Measurements from ENCODE around the gene BCAM. TPM values are rescaled to one million over a fixed set of nuclear protein-coding genes. Genes with fewer than 3 reads are reported as not detected.

The BCAM gene
- total and polyA plus RNA-seq, 8 donors: 110 to 389 (median 163) TPM

DNA sequence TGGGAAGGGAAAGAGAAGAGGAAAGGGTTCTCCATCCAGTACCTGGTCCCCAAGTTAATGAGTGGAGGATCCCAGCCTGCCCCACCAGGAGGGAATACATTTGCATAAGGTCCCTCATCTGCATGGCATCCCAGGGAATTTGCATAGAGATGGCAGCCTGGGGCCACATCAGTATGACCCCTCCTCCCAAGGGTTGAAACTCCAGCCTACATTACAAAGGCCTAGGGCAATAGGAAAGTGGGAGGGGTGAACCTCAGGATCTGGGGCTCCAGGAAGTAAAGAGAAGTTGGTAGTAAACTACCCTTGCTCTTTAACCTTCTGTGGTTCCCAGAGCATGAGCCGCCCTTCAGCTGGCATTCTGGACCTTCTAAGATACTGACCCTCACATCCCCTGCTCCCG lies 30.4 kb downstream of the BCAM start:
- ATAC-seq (no peak), DNase-seq (no peak)
- no peak overlapping the region for H3K27ac ChIP-seq
- H3K4me3 ChIP-seq: no peak overlapping the region
- no peaks in the 10 kb centered on the region for H3K36me3 ChIP-seq
- no peaks in the 10 kb centered on the region for H3K27me3 ChIP-seq
- peaks cover 0 to 7% of the 10 kb centered on the region in 2 donors for H3K4me1 ChIP-seq
- intact Hi-C loops (cut with DNase I): no loop called here
- H3K9me3 ChIP-seq: no peaks in the 10 kb centered on the region
- TF ChIP-seq, protein P1, sequence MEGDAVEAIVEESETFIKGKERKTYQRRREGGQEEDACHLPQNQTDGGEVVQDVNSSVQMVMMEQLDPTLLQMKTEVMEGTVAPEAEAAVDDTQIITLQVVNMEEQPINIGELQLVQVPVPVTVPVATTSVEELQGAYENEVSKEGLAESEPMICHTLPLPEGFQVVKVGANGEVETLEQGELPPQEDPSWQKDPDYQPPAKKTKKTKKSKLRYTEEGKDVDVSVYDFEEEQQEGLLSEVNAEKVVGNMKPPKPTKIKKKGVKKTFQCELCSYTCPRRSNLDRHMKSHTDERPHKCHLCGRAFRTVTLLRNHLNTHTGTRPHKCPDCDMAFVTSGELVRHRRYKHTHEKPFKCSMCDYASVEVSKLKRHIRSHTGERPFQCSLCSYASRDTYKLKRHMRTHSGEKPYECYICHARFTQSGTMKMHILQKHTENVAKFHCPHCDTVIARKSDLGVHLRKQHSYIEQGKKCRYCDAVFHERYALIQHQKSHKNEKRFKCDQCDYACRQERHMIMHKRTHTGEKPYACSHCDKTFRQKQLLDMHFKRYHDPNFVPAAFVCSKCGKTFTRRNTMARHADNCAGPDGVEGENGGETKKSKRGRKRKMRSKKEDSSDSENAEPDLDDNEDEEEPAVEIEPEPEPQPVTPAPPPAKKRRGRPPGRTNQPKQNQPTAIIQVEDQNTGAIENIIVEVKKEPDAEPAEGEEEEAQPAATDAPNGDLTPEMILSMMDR (IDR thresholded peaks at IDR 0.05): no peak

DNA sequence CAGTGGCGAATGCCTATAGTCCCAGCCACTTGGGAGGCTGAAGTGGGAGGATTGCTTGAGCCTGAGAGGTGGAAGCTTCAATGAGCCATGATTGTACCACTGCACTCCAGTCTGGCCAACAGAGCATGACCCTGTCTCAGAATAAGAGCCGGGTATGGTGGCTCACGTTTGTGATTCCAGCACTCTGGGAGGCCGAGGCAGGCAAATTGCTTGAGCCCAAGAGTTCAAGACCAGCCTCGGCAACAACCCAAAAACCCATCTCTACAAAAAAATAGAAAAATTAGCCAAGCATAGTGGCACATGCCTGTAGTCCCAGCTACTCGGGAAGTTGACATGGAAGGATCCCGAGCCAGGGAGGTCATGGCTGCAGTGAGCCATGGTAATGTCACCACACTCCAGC lies 31.9 kb downstream of the BCAM start:
- H3K27ac ChIP-seq: peak overlapping the region in 1 of 2 donors; percentile 13
- no peak overlapping the region for H3K4me3 ChIP-seq
- DNase-seq: no peak
- H3K4me1 ChIP-seq: peaks cover 5 to 16% of the 10 kb centered on the region in 2 donors
- intact Hi-C loops (cut with DNase I): loop anchor here in 1 of 2 donors (5.0 kb wide), 1 partner anchor 39 kb away; no protein-coding TSS in a partner anchor
- H3K9me3 ChIP-seq: no peaks in the 10 kb centered on the region
- ATAC-seq: no peak
- H3K27me3 ChIP-seq: no peaks in the 10 kb centered on the region
- H3K36me3 ChIP-seq: no peaks in the 10 kb centered on the region
- TF ChIP-seq, protein P1 (IDR thresholded peaks at IDR 0.05): no peak

DNA sequence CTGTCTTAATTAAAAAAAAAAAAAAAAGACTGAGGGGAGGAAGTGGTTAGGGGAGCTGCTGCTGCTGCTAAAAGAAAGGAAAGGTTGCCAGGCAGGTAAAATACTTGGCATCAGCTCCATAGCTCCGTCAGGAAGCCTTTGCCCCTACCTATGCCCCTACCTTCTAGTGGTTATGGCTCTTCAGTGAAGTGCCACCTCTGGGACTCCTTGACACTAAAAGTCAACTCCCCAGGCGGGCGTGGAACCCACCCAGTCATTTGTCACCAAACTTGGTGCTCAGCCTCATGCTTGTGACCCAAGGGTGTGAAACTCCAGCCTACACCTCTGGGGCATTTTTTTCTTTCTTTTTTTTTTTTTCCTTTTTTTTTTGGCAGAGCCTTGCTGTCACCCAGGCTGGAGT lies 32.3 kb downstream of the BCAM start:
- TF ChIP-seq, protein P1 (IDR thresholded peaks at IDR 0.05): no peak
- intact Hi-C loops (cut with DNase I): loop anchor here in 1 of 2 donors (5.0 kb wide), 1 partner anchor 39 kb away; no protein-coding TSS in a partner anchor
- DNase-seq: peak in 2 of 4 donors; percentile 65 to 84

DNA sequence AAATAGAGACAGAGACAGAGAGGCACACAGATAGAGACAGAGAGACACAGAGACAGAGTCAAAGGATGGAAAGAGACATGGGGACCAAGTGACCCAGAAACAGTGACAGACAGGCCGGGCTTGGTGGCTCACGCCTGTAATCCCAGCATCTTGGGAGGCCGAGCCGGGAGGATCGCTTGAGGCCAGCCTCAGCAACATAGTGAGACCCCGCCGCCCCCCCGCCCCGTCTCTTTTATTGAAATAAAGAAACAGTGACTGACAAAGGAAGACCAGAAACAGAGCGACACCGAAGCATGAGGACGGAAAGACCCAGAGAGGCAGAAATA lies 36.3 kb downstream of the BCAM start:
- ATAC-seq (no peak), DNase-seq (peak in 1 of 4 donors; percentile 50)
- Histone ChIP-seq H3K36me3 (no peaks in the 10 kb centered on the region), H3K9me3 (no peaks in the 10 kb centered on the region), H3K4me1 (peaks cover 11 to 49% of the 10 kb centered on the region in 2 donors), H3K27me3 (no peaks in the 10 kb centered on the region), H3K4me3 (peak overlapping the region; percentile 27 to 85), H3K27ac (peak overlapping the region; percentile 82 to 87)
- TF ChIP-seq, protein P1 (IDR thresholded peaks at IDR 0.05): no peak
- intact Hi-C loops (cut with DNase I): no loop called here

More for the DNA sequence above, 32.3 kb downstream of the BCAM start:
- peak overlapping the region in 1 of 2 donors; percentile 65 for H3K27ac ChIP-seq
- no peak overlapping the region for H3K4me3 ChIP-seq
- no peaks in the 10 kb centered on the region for H3K9me3 ChIP-seq
- peaks cover 5 to 16% of the 10 kb centered on the region in 2 donors for H3K4me1 ChIP-seq
- H3K27me3 ChIP-seq: no peaks in the 10 kb centered on the region
- peak; percentile 6 for ATAC-seq
- H3K36me3 ChIP-seq: no peaks in the 10 kb centered on the region

- intact Hi-C loops (cut with DNase I): no loop called here
- H3K27ac ChIP-seq: peak within 1 kb of the TSS; percentile 93 to 96
- H3K4me1 ChIP-seq: peaks cover 13 to 55% of the 10 kb centered on the region in 2 donors
- no peaks in the 10 kb centered on the region for H3K27me3 ChIP-seq
- ATAC-seq: peak; percentile 79
- peak; percentile 98 to 99 (median 99) for DNase-seq
- no peaks in the 10 kb centered on the region for H3K9me3 ChIP-seq
- no peaks in the 10 kb centered on the region for H3K36me3 ChIP-seq
- TF ChIP-seq, protein P1 (IDR thresholded peaks at IDR 0.05): peak; percentile 36 to 42
- H3K4me3 ChIP-seq: peak within 1 kb of the TSS; percentile 85 to 96
Observed at GRCh38 chr19:44845612-44846454, 36.9 kb downstream of the BCAM start, which contains the start of gene NECTIN2. Gene NECTIN2 (plus strand): TSS chr19:44846297. CDS start chr19:44846526, 229 bp downstream.

Data from left lung (tissue), 10 donors.